Smooth muscle cell (in vitro differentiated cells): Measurements from ENCODE around the gene COPS3. TPM values are rescaled to one million over a fixed set of nuclear protein-coding genes. Genes with fewer than 3 reads are reported as not detected.

Experiments
- DNase-seq: peaks from one replicate; lab custom pipeline; 2025; ENCODE audit not compliant: unreplicated experiment; lab: John Stamatoyannopoulos, UW
- H2AFZ ChIP-seq: fragments of 200-600 bp; sonication (generic); 2 replicates; pipeline ENCODE4 v1.6.0; 2016; ENCODE audit warnings: antibody characterized with exemption, low read depth, mild to moderate bottlenecking
- H3F3A ChIP-seq: fragments of 200-600 bp; sonication (generic); 2 replicates; pipeline ENCODE4 v1.6.0; 2017; ENCODE audit warnings: antibody characterized with exemption, low read depth
- H3K27ac ChIP-seq: fragments of 200-600 bp; sonication (generic); 2 replicates; pipeline ENCODE4 v1.5.1; 2016; ENCODE audit warnings: low read depth, mild to moderate bottlenecking
- H3K27me3 ChIP-seq: fragments of 200-600 bp; sonication (generic); 2 replicates; pipeline ENCODE4 v1.6.1; 2016; ENCODE audit warnings: low read depth, mild to moderate bottlenecking
- H3K36me3 ChIP-seq: fragments of 200-600 bp; sonication (generic); 2 replicates; pipeline ENCODE4 v1.5.1; 2016; ENCODE audit warnings: low read depth
- H3K4me1 ChIP-seq: fragments of 200-600 bp; sonication (generic); 2 replicates; pipeline ENCODE4 v1.5.1; 2016; ENCODE audit warnings: low read depth
- H3K4me2 ChIP-seq: fragments of 200-600 bp; sonication (generic); 2 replicates; pipeline ENCODE4 v1.6.0; 2016; ENCODE audit warnings: mild to moderate bottlenecking
- H3K4me3 ChIP-seq: fragments of 200-600 bp; sonication (generic); 2 replicates; pipeline ENCODE4 v1.5.1; 2016; ENCODE audit warnings: mild to moderate bottlenecking
- H3K79me2 ChIP-seq: fragments of 200-600 bp; sonication (generic); 2 replicates; pipeline ENCODE4 v1.6.0; 2016; ENCODE audit warnings: low read depth, mild to moderate bottlenecking
- H3K9ac ChIP-seq: fragments of 200-600 bp; sonication (generic); 2 replicates; pipeline ENCODE4 v1.6.0; 2016; ENCODE audit warnings: low read depth
- H3K9me3 ChIP-seq: fragments of 200-600 bp; sonication (generic); replicated peaks from 2 replicates; pipeline ENCODE4 v1.5.1; 2016; ENCODE audit warnings: low read depth
- H4K20me1 ChIP-seq: fragments of 200-600 bp; sonication (generic); 2 replicates; pipeline ENCODE4 v1.6.0; 2016; ENCODE audit warnings: low read depth
- CTCF ChIP-seq: fragments of 200-600 bp; sonication (generic); IDR thresholded peaks from 2 replicates; pipeline ENCODE4 v1.5.1; 2017; ENCODE audit warnings: borderline replicate concordance, mild to moderate bottlenecking, antibody characterized with exemption; ENCODE audit not compliant: insufficient read depth, poor library complexity, severe bottlenecking
- WGBS: methylation state at CpG from one replicate; pipeline ENCODE4 v1.1.7; 2016; ENCODE audit warnings: low lambda C conversion rate; 5-methylcytosine and 5-hydroxymethylcytosine counted together
- polyA plus RNA-seq: library from polyadenylated mRNA; unstranded; fragments of >200 nt; fragmentation: Nextera tagmentation; extraction: Ambion mirVana; gene quantifications from 2 replicates; pipeline ENCODE4 v1.2.1, GENCODE V29; 2016
- total RNA-seq: library from RNA; depleted of rRNA; stranded (reverse); fragments of >200 nt; gene quantifications from 2 replicates; pipeline ENCODE4 v1.2.3, GENCODE V29; 2014

COPS3 gene
- total and polyA plus RNA-seq, 2 experiments from 2014 or later = 68.3 to 77.0 TPM

GRCh38 chr17:17313350-17313991 is 32.4 kb upstream of the COPS3 start:
- Histone ChIP-seq H3F3A (no peaks in the 10 kb centered on the region), H3K79me2 (no peaks in the 10 kb centered on the region), H3K4me1 (no peaks in the 10 kb centered on the region), H2AFZ (no peak overlapping the region), H3K4me2 (no peak overlapping the region), H3K9ac (no peak overlapping the region), H3K27ac (no peak overlapping the region), H3K27me3 (no peaks in the 10 kb centered on the region), H3K4me3 (no peak overlapping the region), H4K20me1 (no peaks in the 10 kb centered on the region), H3K9me3 (no peaks in the 10 kb centered on the region), H3K36me3 (no peaks in the 10 kb centered on the region)
- TF ChIP-seq CTCF = peak; percentile 36
- no peak for DNase-seq
- 72% methylated on average over 12 of the region's 12 CpGs for WGBS

- no peak for DNase-seq
- no peak overlapping the region for H3K4me3 ChIP-seq
- no peak overlapping the region for H3K9ac ChIP-seq
- H3K4me1 ChIP-seq = no peaks in the 10 kb centered on the region
- peaks cover under 1% of the 10 kb centered on the region for H3F3A ChIP-seq
- no peaks in the 10 kb centered on the region for H3K9me3 ChIP-seq
- H2AFZ ChIP-seq = no peak overlapping the region
- TF ChIP-seq CTCF = no peak
- no peaks in the 10 kb centered on the region for H4K20me1 ChIP-seq
- no peaks in the 10 kb centered on the region for H3K27me3 ChIP-seq
- WGBS = 97% methylated on average over 1 of the region's 1 CpG
- H3K79me2 ChIP-seq = no peaks in the 10 kb centered on the region
- no peak overlapping the region for H3K27ac ChIP-seq
- no peak overlapping the region for H3K4me2 ChIP-seq
- H3K36me3 ChIP-seq = no peaks in the 10 kb centered on the region
Measured at GRCh38 chr17:17309356-17309755, 28.3 kb upstream of the COPS3 start.

GRCh38 chr17:17305281-17305801 is 24.3 kb upstream of the COPS3 start:
- Histone ChIP-seq H3K4me2 (no peak overlapping the region), H3K9me3 (no peaks in the 10 kb centered on the region), H3K36me3 (no peaks in the 10 kb centered on the region), H3F3A (peaks cover 5% of the 10 kb centered on the region), H4K20me1 (no peaks in the 10 kb centered on the region), H3K4me1 (no peaks in the 10 kb centered on the region), H3K27ac (no peak overlapping the region), H3K9ac (no peak overlapping the region), H3K4me3 (no peak overlapping the region), H2AFZ (no peak overlapping the region), H3K79me2 (no peaks in the 10 kb centered on the region), H3K27me3 (no peaks in the 10 kb centered on the region)
- 31% methylated on average over 8 of the region's 8 CpGs for WGBS
- DNase-seq = no peak
- no peak for TF ChIP-seq CTCF

GRCh38 chr17:17304521-17304985 is 23.5 kb upstream of the COPS3 start:
- Histone ChIP-seq H3K9me3 (no peaks in the 10 kb centered on the region), H3K79me2 (no peaks in the 10 kb centered on the region), H3K27me3 (no peaks in the 10 kb centered on the region), H4K20me1 (no peaks in the 10 kb centered on the region), H3K36me3 (no peaks in the 10 kb centered on the region), H3K27ac (no peak overlapping the region), H3K4me3 (no peak overlapping the region), H3F3A (peaks cover 5% of the 10 kb centered on the region), H2AFZ (no peak overlapping the region), H3K4me1 (no peaks in the 10 kb centered on the region), H3K4me2 (peak overlapping the region; percentile 100), H3K9ac (no peak overlapping the region)
- 75% methylated on average over 2 of the region's 2 CpGs for WGBS
- TF ChIP-seq CTCF = no peak
- no peak for DNase-seq
